H1 (cell line): ENCODE results near the gene SHH.

Experiments used
- EZH2 ChIP-seq: fragments of 200-600 bp; sonication (generic); IDR thresholded peaks from 2 replicates; pipeline ENCODE4 v1.7.1; 2012; ENCODE audit warnings: low read depth, mild to moderate bottlenecking, moderate library complexity, low read length, inconsistent platforms; ENCODE audit not compliant: severe bottlenecking
- GABPA ChIP-seq: IDR thresholded peaks from 2 replicates; pipeline ENCODE4 v1.6.1; 2011; ENCODE audit warnings: mild to moderate bottlenecking, low read length, moderate library complexity, borderline replicate concordance; ENCODE audit not compliant: insufficient read depth
- POLR2A ChIP-seq, 2 experiments: IDR thresholded peaks; 1 replicate in 1 of 2; 2 replicates in 1 of 2; pipeline ENCODE4 v1.6.1; 2011; ENCODE audit warnings: low read depth in 2 of 2, low read length in 2 of 2, mild to moderate bottlenecking in 2 of 2; ENCODE audit errors: control extremely low read depth in 1 of 2
- SUZ12 ChIP-seq: fragments of 200-600 bp; sonication (generic); IDR thresholded peaks from 2 replicates; pipeline ENCODE4 v1.6.1; 2012; ENCODE audit warnings: mild to moderate bottlenecking, inconsistent platforms, low read length, moderate library complexity, mixed read lengths
- YY1 ChIP-seq: IDR thresholded peaks from 2 replicates; pipeline ENCODE4 v1.6.1; 2011; ENCODE audit warnings: low read depth, mild to moderate bottlenecking, low read length
- TF ChIP-seq, protein P1 (sequence below), 3 experiments: IDR thresholded peaks; 1 replicate in 2 of 3; 2 replicates in 1 of 3; pipeline versions ENCODE4 v1.5.1 to v1.6.1; 2011; ENCODE audit warnings: low read length in 3 of 3, mild to moderate bottlenecking in 3 of 3, inconsistent platforms in 2 of 3, low read depth in 1 of 3, moderate library complexity in 1 of 3; ENCODE audit not compliant: insufficient read depth in 1 of 3; ENCODE audit errors: control extremely low read depth in 1 of 3
- TF ChIP-seq, protein P2 (sequence below): IDR thresholded peaks from 2 replicates; pipeline ENCODE4 v1.6.1; 2011; ENCODE audit warnings: low read length, improper control_type of control experiment
- TF ChIP-seq, protein P3 (sequence below): IDR thresholded peaks from 2 replicates; pipeline ENCODE4 v1.6.1; 2012; ENCODE audit warnings: inconsistent platforms

DNA sequence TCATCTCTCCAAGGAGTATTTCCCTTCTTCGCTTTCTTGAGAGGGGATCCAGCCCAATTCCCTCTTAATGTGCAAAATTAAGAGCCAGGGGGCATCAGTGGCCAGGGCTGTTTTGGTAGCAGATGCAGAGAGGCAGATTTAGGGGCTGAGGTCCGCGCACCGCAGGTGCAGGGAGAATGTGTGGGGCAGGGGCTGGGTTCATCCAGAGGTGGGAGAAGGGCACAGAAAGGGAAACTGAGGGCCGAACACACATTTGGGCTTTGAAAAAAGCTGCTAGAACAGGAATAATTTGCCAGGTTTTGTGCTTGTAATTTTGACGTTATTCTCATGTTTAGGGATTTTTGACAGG, 6.5 kb upstream of the SHH start:
- TF ChIP-seq, protein P1, sequence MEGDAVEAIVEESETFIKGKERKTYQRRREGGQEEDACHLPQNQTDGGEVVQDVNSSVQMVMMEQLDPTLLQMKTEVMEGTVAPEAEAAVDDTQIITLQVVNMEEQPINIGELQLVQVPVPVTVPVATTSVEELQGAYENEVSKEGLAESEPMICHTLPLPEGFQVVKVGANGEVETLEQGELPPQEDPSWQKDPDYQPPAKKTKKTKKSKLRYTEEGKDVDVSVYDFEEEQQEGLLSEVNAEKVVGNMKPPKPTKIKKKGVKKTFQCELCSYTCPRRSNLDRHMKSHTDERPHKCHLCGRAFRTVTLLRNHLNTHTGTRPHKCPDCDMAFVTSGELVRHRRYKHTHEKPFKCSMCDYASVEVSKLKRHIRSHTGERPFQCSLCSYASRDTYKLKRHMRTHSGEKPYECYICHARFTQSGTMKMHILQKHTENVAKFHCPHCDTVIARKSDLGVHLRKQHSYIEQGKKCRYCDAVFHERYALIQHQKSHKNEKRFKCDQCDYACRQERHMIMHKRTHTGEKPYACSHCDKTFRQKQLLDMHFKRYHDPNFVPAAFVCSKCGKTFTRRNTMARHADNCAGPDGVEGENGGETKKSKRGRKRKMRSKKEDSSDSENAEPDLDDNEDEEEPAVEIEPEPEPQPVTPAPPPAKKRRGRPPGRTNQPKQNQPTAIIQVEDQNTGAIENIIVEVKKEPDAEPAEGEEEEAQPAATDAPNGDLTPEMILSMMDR (IDR thresholded peaks at IDR 0.05; ENCODE audit: control extremely low read depth in 1 of 3, insufficient read depth in 1 of 3, low read depth in 1 of 3, low read length in 3 of 3), result no peak
- TF ChIP-seq GABPA (no peak), YY1 (no peak), POLR2A (IDR thresholded peaks at IDR 0.05; ENCODE audit: control extremely low read depth in 1 of 2, low read depth in 2 of 2, low read length in 2 of 2) (no peak), SUZ12 (no peak), EZH2 (no peak)
- TF ChIP-seq, protein P2, sequence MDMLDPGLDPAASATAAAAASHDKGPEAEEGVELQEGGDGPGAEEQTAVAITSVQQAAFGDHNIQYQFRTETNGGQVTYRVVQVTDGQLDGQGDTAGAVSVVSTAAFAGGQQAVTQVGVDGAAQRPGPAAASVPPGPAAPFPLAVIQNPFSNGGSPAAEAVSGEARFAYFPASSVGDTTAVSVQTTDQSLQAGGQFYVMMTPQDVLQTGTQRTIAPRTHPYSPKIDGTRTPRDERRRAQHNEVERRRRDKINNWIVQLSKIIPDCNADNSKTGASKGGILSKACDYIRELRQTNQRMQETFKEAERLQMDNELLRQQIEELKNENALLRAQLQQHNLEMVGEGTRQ, result no peak
- TF ChIP-seq, protein P3, sequence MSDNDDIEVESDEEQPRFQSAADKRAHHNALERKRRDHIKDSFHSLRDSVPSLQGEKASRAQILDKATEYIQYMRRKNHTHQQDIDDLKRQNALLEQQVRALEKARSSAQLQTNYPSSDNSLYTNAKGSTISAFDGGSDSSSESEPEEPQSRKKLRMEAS, result no peak
